Tibial nerve (tissue), 4 donors: Measurements from ENCODE around the gene CRIP3. TPM values are rescaled to one million over a fixed set of nuclear protein-coding genes. Genes with fewer than 3 reads are reported as not detected.

Experiments used
- DNase-seq, 2 donors: peaks; one replicate each; pipeline ENCODE4 v3.0.0-alpha.2; 2019; ENCODE audit warnings: low spot score in 2 of 2
- H3K27ac ChIP-seq, 4 donors: fragments of 200-600 bp; sonication (generic) in 3 of 4; one replicate each; pipeline ENCODE4 v1.5.1; 2017 to 2019; ENCODE audit warnings: mild to moderate bottlenecking in 1 of 4
- H3K27me3 ChIP-seq, 2 donors: fragments of 200-600 bp; sonication (generic) in 1 of 2; one replicate each; pipeline versions ENCODE4 v1.5.1 to v1.6.0; 2017 to 2019
- H3K36me3 ChIP-seq, 3 donors: fragments of 200-600 bp; sonication (generic); one replicate each; pipeline ENCODE4 v1.5.1; 2018 to 2019
- H3K4me1 ChIP-seq, 4 donors: fragments of 200-600 bp; sonication (generic) in 3 of 4; one replicate each; pipeline ENCODE4 v1.5.1; 2017 to 2019
- H3K4me3 ChIP-seq, 4 donors: fragments of 200-600 bp; sonication (generic) in 3 of 4; one replicate each; pipeline ENCODE4 v1.5.1; 2017 to 2019; ENCODE audit warnings: mild to moderate bottlenecking in 1 of 4, moderate library complexity in 1 of 4
- H3K9me3 ChIP-seq, 4 donors: fragments of 200-600 bp; sonication (generic) in 3 of 4; one replicate each; pipeline ENCODE4 v1.5.1; 2017 to 2019
- CTCF ChIP-seq, 5 experiments: fragments of 200-600 bp in 3 of 5; fragments of 450-650 bp in 2 of 5; sonication (generic) in 3 of 5; IDR thresholded peaks; one replicate each; pipeline ENCODE4 v1.5.1; 2016 to 2019; ENCODE audit warnings: antibody characterized with exemption in 5 of 5, mild to moderate bottlenecking in 3 of 5, moderate library complexity in 2 of 5
- EP300 ChIP-seq, 2 donors: sonication (generic); formaldehyde crosslinking; IDR thresholded peaks; one replicate each; pipeline ENCODE4 v1.6.1; 2017; ENCODE audit warnings: antibody characterized with exemption in 2 of 2, mild to moderate bottlenecking in 1 of 2
- POLR2A ChIP-seq, 2 donors: fragments of 450-650 bp; IDR thresholded peaks; one replicate each; pipeline ENCODE4 v1.6.1; 2017; ENCODE audit warnings: antibody characterized with exemption in 2 of 2, mild to moderate bottlenecking in 2 of 2, moderate library complexity in 2 of 2
- WGBS, 2 donors: methylation state at CpG; one replicate each; pipeline ENCODE4 v1.1.5; 2018; 5-methylcytosine and 5-hydroxymethylcytosine counted together
- total RNA-seq, 4 donors: library from RNA; depleted of rRNA; stranded (reverse); fragments of >200 nt; gene quantifications; one replicate each; pipeline ENCODE4 v1.1.0, GENCODE V29; 2016

CRIP3 gene
- total RNA-seq, 4 donors from 2014 or later = 5.2 to 12.7 (median 6.1) TPM; not detected in 1

- Histone ChIP-seq H3K27ac (no peak overlapping the region), H3K36me3 (no peaks in the 10 kb centered on the region), H3K9me3 (no peaks in the 10 kb centered on the region), H3K27me3 (peaks cover 0 to 4% of the 10 kb centered on the region in 2 donors), H3K4me1 (no peaks in the 10 kb centered on the region), H3K4me3 (no peak overlapping the region)
- no peak for TF ChIP-seq CTCF (IDR thresholded peaks at IDR 0.05)
- no peak for TF ChIP-seq EP300 (IDR thresholded peaks at IDR 0.05)
- TF ChIP-seq POLR2A (IDR thresholded peaks at IDR 0.05) = no peak
- DNase-seq = no peak
- 72 to 81% methylated on average over 5 of the region's 5 CpGs for WGBS, 2 donors
These were observed 15.8 kb downstream of the CRIP3 start for GRCh38 chr6:43292763-43293318.

GRCh38 chr6:43292341-43292740 lies 16.3 kb downstream of the CRIP3 start:
- no peaks in the 10 kb centered on the region for H3K4me1 ChIP-seq
- H3K27ac ChIP-seq = no peak overlapping the region
- WGBS, 2 donors = 90 to 92% methylated on average over 6 of the region's 6 CpGs
- H3K36me3 ChIP-seq = no peaks in the 10 kb centered on the region
- H3K27me3 ChIP-seq = no peaks in the 10 kb centered on the region
- no peak for DNase-seq
- H3K9me3 ChIP-seq = no peaks in the 10 kb centered on the region
- TF ChIP-seq POLR2A (IDR thresholded peaks at IDR 0.05) (no peak), EP300 (IDR thresholded peaks at IDR 0.05) (no peak), CTCF (IDR thresholded peaks at IDR 0.05) (no peak)
- H3K4me3 ChIP-seq = no peak overlapping the region

GRCh38 chr6:43291708-43292107 lies 16.9 kb downstream of the CRIP3 start:
- no peak for TF ChIP-seq CTCF (IDR thresholded peaks at IDR 0.05)
- Histone ChIP-seq H3K4me3 (no peak overlapping the region), H3K4me1 (no peaks in the 10 kb centered on the region), H3K36me3 (no peaks in the 10 kb centered on the region), H3K9me3 (no peaks in the 10 kb centered on the region), H3K27me3 (no peaks in the 10 kb centered on the region), H3K27ac (no peak overlapping the region)
- no peak for DNase-seq
- 93 to 94% methylated on average over 2 of the region's 2 CpGs for WGBS, 2 donors

GRCh38 chr6:43290905-43291355 lies 17.7 kb downstream of the CRIP3 start:
- WGBS, 2 donors = 84 to 87% methylated on average over 6 of the region's 6 CpGs
- no peak for DNase-seq
- Histone ChIP-seq H3K27me3 (no peaks in the 10 kb centered on the region), H3K4me3 (no peak overlapping the region), H3K27ac (no peak overlapping the region), H3K36me3 (no peaks in the 10 kb centered on the region), H3K9me3 (no peaks in the 10 kb centered on the region), H3K4me1 (no peaks in the 10 kb centered on the region)
- TF ChIP-seq EP300 (IDR thresholded peaks at IDR 0.05) (no peak), POLR2A (IDR thresholded peaks at IDR 0.05) (no peak), CTCF (IDR thresholded peaks at IDR 0.05) (no peak)

GRCh38 chr6:43290339-43290904 lies 18.2 kb downstream of the CRIP3 start:
- 68 to 78% methylated on average over 3 of the region's 3 CpGs for WGBS, 2 donors
- DNase-seq = no peak

More at GRCh38 chr6:43290339-43290904, 18.2 kb downstream of the CRIP3 start:
- H3K4me3 ChIP-seq = no peak overlapping the region
- H3K4me1 ChIP-seq = peaks cover 0 to 1% (median 0%) of the 10 kb centered on the region in 4 donors
- H3K27ac ChIP-seq = no peak overlapping the region
- no peaks in the 10 kb centered on the region for H3K36me3 ChIP-seq
- TF ChIP-seq EP300 (IDR thresholded peaks at IDR 0.05) (no peak), CTCF (IDR thresholded peaks at IDR 0.05) (no peak), POLR2A (IDR thresholded peaks at IDR 0.05) (no peak)
- no peaks in the 10 kb centered on the region for H3K27me3 ChIP-seq
- no peaks in the 10 kb centered on the region for H3K9me3 ChIP-seq
